GM12874 (cell line): ENCODE results near the gene NCAM2.

Experiments used
- CTCF ChIP-seq: IDR thresholded peaks from 2 replicates; pipeline ENCODE4 v1.5.1; 2011; ENCODE audit warnings: low read depth, mild to moderate bottlenecking, control low read depth, low read length, moderate library complexity; ENCODE audit not compliant: insufficient read depth

The NCAM2 gene

DNA sequence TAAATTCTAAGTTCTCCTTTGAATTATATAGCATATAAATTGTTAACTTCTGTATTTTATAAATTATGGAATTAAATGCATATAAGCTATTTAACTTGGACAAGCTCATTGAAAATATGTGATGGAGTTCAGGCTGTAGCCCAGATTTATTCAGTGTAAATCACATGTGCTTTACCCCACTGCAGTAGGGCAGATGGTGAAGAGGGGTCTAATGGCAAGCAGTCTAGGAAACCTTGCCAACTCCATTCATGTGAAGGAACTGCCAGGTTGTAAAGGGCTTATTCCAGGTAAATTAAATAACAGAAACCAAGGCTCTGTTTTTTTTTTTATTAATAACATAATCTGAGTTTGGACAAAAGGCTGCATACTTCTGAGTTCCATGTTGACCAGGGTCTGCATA, 243.2 kb downstream of the NCAM2 start:
- TF ChIP-seq CTCF: no peak

DNA sequence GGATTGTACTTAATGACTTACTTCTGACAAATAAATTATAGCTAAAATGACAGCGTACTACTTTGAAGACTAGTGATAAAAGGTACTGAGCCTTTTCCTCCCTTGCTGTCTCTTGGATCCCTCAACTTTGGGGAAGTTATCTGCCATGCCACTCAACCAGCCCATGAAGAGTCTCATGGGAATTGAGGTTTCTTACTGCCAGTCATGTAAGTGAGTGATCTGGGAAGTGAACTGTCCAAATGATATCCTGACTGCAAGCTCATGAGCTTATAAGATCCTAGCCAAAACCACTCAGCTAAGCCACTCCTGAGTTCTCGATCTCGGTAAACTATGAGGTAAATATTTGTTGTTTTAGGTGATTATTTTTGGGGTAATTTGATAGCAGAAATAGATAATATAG, 247.8 kb downstream of the NCAM2 start:
- TF ChIP-seq CTCF: no peak

DNA sequence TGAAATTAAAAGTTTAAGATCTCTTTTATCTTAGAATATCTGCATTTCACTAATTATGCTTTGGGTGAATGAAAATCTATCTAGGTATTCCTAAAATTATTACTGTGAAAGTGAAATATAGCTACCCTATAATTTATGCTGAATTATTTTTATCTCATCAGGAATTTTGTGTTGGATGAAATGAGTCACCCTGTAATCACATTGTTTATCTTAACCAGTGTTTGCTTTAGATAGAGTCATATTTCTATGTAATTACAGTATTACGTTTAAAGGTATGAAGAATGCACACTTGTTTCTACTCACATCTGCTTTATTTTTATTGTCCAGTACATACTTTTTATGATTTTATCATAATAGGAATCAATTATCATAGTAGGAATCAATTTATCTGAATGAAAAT, 249.2 kb downstream of the NCAM2 start:
- TF ChIP-seq CTCF: no peak

DNA sequence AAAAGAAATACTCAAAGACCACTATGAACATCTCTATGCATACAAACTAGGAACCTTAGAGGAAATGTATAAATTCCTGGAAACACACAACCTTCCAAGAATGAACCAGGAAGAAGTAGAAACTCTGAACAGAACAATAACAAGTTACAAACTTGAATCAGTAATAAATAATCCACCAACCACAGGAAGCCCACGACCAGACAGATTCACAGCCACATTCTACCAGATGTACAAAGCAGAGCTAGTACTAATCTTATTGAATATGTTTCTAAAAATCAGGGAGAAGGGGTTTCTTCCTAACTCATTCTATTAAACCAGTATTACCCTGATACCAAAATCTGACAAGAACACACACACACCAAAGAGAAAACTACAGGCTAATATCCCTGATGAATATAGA, 263.8 kb downstream of the NCAM2 start:
- no peak for TF ChIP-seq CTCF

DNA sequence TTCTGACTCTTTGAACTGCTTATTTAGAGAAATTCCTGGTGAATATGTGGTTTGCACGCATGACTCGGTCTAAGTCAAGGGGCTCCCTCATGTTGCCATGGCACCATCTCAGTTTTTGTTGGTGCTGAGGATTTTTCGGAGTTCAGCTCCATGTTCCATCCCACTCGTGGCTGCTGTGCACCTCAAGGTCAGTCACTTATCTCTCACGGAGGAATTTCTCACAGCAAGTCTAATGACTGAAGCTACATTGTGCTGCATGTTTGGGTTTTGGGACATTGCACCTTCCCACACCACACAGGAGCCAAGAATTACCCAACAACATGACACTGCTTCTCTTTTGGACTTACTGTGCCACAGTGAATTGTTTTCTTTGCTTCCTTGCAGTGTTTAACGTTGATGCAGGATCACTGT, 269.9 kb downstream of the NCAM2 start:
- TF ChIP-seq CTCF: no peak

DNA sequence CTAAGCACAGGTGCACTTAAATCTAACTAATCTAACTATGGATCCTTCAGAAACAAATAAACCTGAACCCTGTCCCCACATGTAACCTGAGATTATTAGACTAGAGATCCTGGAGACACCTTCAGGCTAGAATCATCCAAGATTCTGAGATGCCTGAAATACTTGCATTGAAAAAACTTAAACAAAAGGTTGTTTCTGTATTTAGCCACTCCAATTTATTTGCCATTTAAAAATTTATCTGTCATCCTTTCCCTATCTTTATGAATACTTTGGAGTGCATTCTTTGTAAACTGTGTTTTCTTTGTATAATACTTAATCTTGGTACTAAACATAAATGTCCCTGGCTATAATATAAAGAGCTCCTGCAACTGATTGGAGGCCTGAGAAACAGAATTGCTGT, 270.7 kb downstream of the NCAM2 start:
- no peak for TF ChIP-seq CTCF

- TF ChIP-seq CTCF: no peak
Measured at GRCh38 chr21:21279193-21279901, 281.1 kb downstream of the NCAM2 start.
